SK-N-SH (cell line): ENCODE measurements around the gene KRTAP10-2. TPM values are rescaled to one million over a fixed set of nuclear protein-coding genes. Genes with fewer than 3 reads are reported as not detected.

Source experiments
- CTCF ChIA-PET: fragments of 300-600, 350-600 bp; formaldehyde crosslinking; extraction: SDS; loops from one replicate; lab custom pipeline; 2021; lab: Yijun Ruan, JAX
- POLR2A ChIA-PET: fragments of 350-600 bp; sonication (Branson Sonifier 250); formaldehyde crosslinking; extraction: SDS; loops from one replicate; lab custom pipeline; 2020; ENCODE audit warnings: antibody characterized with exemption, inconsistent platforms; lab: Yijun Ruan, JAX
- DNase-seq: peaks from one replicate; pipeline ENCODE4 v3.0.0; 2012
- H2AFZ ChIP-seq: fragments of 200-600 bp; sonication (generic); 2 replicates; pipeline ENCODE4 v1.8.1; 2016; ENCODE audit warnings: antibody characterized with exemption, mild to moderate bottlenecking, low read depth
- H3F3A ChIP-seq: fragments of 200-600 bp; sonication (generic); replicated peaks from 2 replicates; pipeline ENCODE3; 2016; ENCODE audit warnings: antibody characterized with exemption, mild to moderate bottlenecking; ENCODE audit not compliant: insufficient read depth
- H3K27ac ChIP-seq, 2 experiments: fragments of 200-500 bp in 1 of 2; fragments of 200-600 bp in 1 of 2; sonication (Bioruptor generic) in 1 of 2; sonication (generic), shearing (Covaris generic) in 1 of 2; 2 replicates each; pipeline versions ENCODE4 v1.5.1 to v1.6.1; 2014 to 2016; ENCODE audit warnings: low read depth in 2 of 2, inconsistent platforms in 1 of 2, low read length in 1 of 2, mild to moderate bottlenecking in 1 of 2, mixed read lengths in 1 of 2
- H3K27me3 ChIP-seq: fragments of 200-600 bp; sonication (generic), shearing (Covaris generic); 2 replicates; pipeline ENCODE4 v1.6.1; 2016; ENCODE audit warnings: mixed run types; ENCODE audit not compliant: insufficient read depth
- H3K36me3 ChIP-seq, 2 experiments: fragments of 200-500 bp in 1 of 2; fragments of 200-600 bp in 1 of 2; sonication (Bioruptor generic) in 1 of 2; sonication (generic) in 1 of 2; replicated peaks in 1 of 2; 2 replicates each; pipeline versions ENCODE3 to v1.5.1; 2014 to 2016; ENCODE audit warnings: low read length in 1 of 2, mild to moderate bottlenecking in 1 of 2; ENCODE audit not compliant: insufficient read depth in 2 of 2, control insufficient read depth in 1 of 2
- H3K4me1 ChIP-seq, 2 experiments: fragments of 200-500 bp in 1 of 2; fragments of 200-600 bp in 1 of 2; sonication (Bioruptor generic) in 1 of 2; sonication (generic), shearing (Covaris generic) in 1 of 2; 2 replicates each; pipeline versions ENCODE4 v1.5.1 to v1.6.1; 2014 to 2016; ENCODE audit warnings: low read depth in 1 of 2, low read length in 1 of 2, mixed run types in 1 of 2; ENCODE audit not compliant: insufficient read depth in 2 of 2, control insufficient read depth in 1 of 2
- H3K4me2 ChIP-seq: fragments of 200-600 bp; sonication (generic), shearing (Covaris generic); 2 replicates; pipeline ENCODE4 v1.6.1; 2017; ENCODE audit warnings: mixed run types
- H3K4me3 ChIP-seq, 2 experiments: fragments of 200-500 bp in 1 of 2; fragments of 200-600 bp in 1 of 2; sonication (Bioruptor generic) in 1 of 2; sonication (generic), shearing (Covaris generic) in 1 of 2; 2 replicates each; pipeline versions ENCODE4 v1.5.1 to v1.8.1; 2014 to 2016; ENCODE audit warnings: low read depth in 2 of 2, inconsistent platforms in 1 of 2, low read length in 1 of 2, mild to moderate bottlenecking in 1 of 2, mixed read lengths in 1 of 2, moderate library complexity in 1 of 2
- H3K79me2 ChIP-seq: fragments of 200-600 bp; sonication (generic); 2 replicates; pipeline ENCODE4 v1.8.1; 2017; ENCODE audit warnings: mild to moderate bottlenecking; ENCODE audit not compliant: insufficient read depth
- H3K9ac ChIP-seq: fragments of 200-600 bp; sonication (generic); 2 replicates; pipeline ENCODE4 v1.6.1; 2017; ENCODE audit warnings: mixed run types
- H3K9me2 ChIP-seq: fragments of 200-600 bp; sonication (generic); 2 replicates; pipeline ENCODE4 v1.6.1; 2017; ENCODE audit warnings: mixed run types
- H3K9me3 ChIP-seq: fragments of 200-600 bp; sonication (generic); 2 replicates; pipeline ENCODE4 v1.6.1; 2017; ENCODE audit warnings: mixed run types, mild to moderate bottlenecking, moderate library complexity
- H4K20me1 ChIP-seq: fragments of 200-600 bp; sonication (generic); 2 replicates; pipeline ENCODE4 v1.6.1; 2017; ENCODE audit warnings: mild to moderate bottlenecking, mixed run types; ENCODE audit not compliant: insufficient read depth
- CTCF ChIP-seq: fragments of 200-600 bp; sonication (generic); IDR thresholded peaks from 2 replicates; pipeline ENCODE4 v1.6.1; 2017; ENCODE audit warnings: antibody characterized with exemption, mild to moderate bottlenecking, moderate library complexity
- EP300 ChIP-seq, 2 experiments: IDR thresholded peaks; 2 replicates each; pipeline versions ENCODE4 v1.4.0 to v1.6.1; 2012; ENCODE audit warnings: borderline replicate concordance in 1 of 2, low read depth in 1 of 2, low read length in 1 of 2
- FOSL2 ChIP-seq: IDR thresholded peaks from 2 replicates; pipeline ENCODE4 v1.4.0; 2012; ENCODE audit warnings: low read depth, mild to moderate bottlenecking, moderate library complexity, borderline replicate concordance
- FOXM1 ChIP-seq: IDR thresholded peaks from 2 replicates; pipeline ENCODE4 v1.4.0; 2012; ENCODE audit warnings: low read depth, mild to moderate bottlenecking
- GABPA ChIP-seq: IDR thresholded peaks from 2 replicates; pipeline ENCODE4 v1.4.0; 2012; ENCODE audit warnings: low read depth, mild to moderate bottlenecking
- GATA2 ChIP-seq: sonication (generic); formaldehyde crosslinking; IDR thresholded peaks from 2 replicates; pipeline ENCODE4 v1.5.0; 2020; ENCODE audit warnings: mild to moderate bottlenecking, missing genetic modification reagents
- IRF3 ChIP-seq: fragments of 150-350 bp; IDR thresholded peaks from 2 replicates; pipeline ENCODE4 v1.6.1; 2016; ENCODE audit warnings: mild to moderate bottlenecking, low read depth, low read length
- JUND ChIP-seq: IDR thresholded peaks from 2 replicates; pipeline ENCODE4 v1.4.0; 2012
- MAX ChIP-seq: IDR thresholded peaks from 2 replicates; pipeline ENCODE4 v1.4.0; 2012; ENCODE audit warnings: low read depth
- NRF1 ChIP-seq: IDR thresholded peaks from 2 replicates; pipeline ENCODE4 v1.6.1; 2012; ENCODE audit warnings: low read depth, mild to moderate bottlenecking, low read length
- RCOR1 ChIP-seq: fragments of 150-350 bp; IDR thresholded peaks from 2 replicates; pipeline ENCODE4 v1.6.1; 2017; ENCODE audit warnings: antibody characterized with exemption, low read length
- RXRA ChIP-seq: IDR thresholded peaks from 2 replicates; pipeline ENCODE4 v1.4.0; 2012; ENCODE audit warnings: low read depth, mild to moderate bottlenecking, borderline replicate concordance
- SMC3 ChIP-seq: IDR thresholded peaks from 2 replicates; pipeline ENCODE4 v1.6.1; 2012; ENCODE audit warnings: low read depth, low read length, improper control_type of control experiment
- TEAD4 ChIP-seq: IDR thresholded peaks from 2 replicates; pipeline ENCODE4 v1.4.0; 2012; ENCODE audit warnings: mild to moderate bottlenecking, borderline replicate concordance; ENCODE audit not compliant: insufficient read depth
- WGBS: methylation state at CpG from one replicate; pipeline ENCODE4 v1.1.6; 2017; ENCODE audit warnings: low lambda C conversion rate; 5-methylcytosine and 5-hydroxymethylcytosine counted together
- polyA plus RNA-seq, 3 experiments: library from polyadenylated mRNA; depleted of rRNA; stranded (reverse); fragments of >200 nt; gene quantifications; 2 replicates each; pipeline ENCODE4 v1.2.3, GENCODE V29; 2012

The KRTAP10-2 gene
- polyA plus RNA-seq, 1 of the 3 experiments (the other 2 are of a cell fraction), result not detected

GRCh38 chr21:44544566-44544965, 6.7 kb downstream of the KRTAP10-2 start (continued):
- TF ChIP-seq CTCF, result no peak

- H3K4me3 ChIP-seq, result no peak overlapping the region
- H3K4me2 ChIP-seq, result no peak overlapping the region
- peaks cover 14% of the 10 kb centered on the region; the same call in 1 of the 2 replicates for H3K27me3 ChIP-seq
- no peaks in the 10 kb centered on the region for H3K9me3 ChIP-seq
- H3K9ac ChIP-seq, result no peak overlapping the region
- TF ChIP-seq RXRA (no peak), IRF3 (no peak), EP300 (IDR thresholded peaks at IDR 0.05; ENCODE audit: borderline replicate concordance in 1 of 2, low read depth in 1 of 2, low read length in 1 of 2) (no peak), GABPA (no peak), JUND (no peak), SMC3 (no peak), MAX (no peak), GATA2 (CRISPR knock-in tag) (no peak), NRF1 (no peak), FOSL2 (no peak), RCOR1 (no peak), TEAD4 (no peak), CTCF (no peak), FOXM1 (no peak)
- no peak for DNase-seq
- H3K4me1 ChIP-seq, result no peaks in the 10 kb centered on the region
- ChIA-PET CTCF (no interaction called here), POLR2A (no interaction called here)
- no peak overlapping the region for H2AFZ ChIP-seq
- WGBS, result 0% methylated on average over 1 of the region's 1 CpG
- no peak overlapping the region for H3K27ac ChIP-seq
- no peaks in the 10 kb centered on the region for H3K9me2 ChIP-seq
- H4K20me1 ChIP-seq, result no peaks in the 10 kb centered on the region
- H3K79me2 ChIP-seq, result no peaks in the 10 kb centered on the region
- no peaks in the 10 kb centered on the region for H3F3A ChIP-seq
- H3K36me3 ChIP-seq, result no peaks in the 10 kb centered on the region
These were observed 8.6 kb downstream of the KRTAP10-2 start for GRCh38 chr21:44542716-44543115.
